ENCODE data around the gene MLXIP. TPM values are rescaled to one million over a fixed set of nuclear protein-coding genes. Genes with fewer than 3 reads are reported as not detected.

The MLXIP gene
- total and polyA plus RNA-seq, 9 of the 15 experiments (the other 6 are each of a cell fraction or from before 2014, with no cell fraction given), result 2.2 to 66.3 (median 18.1) TPM

DNA sequence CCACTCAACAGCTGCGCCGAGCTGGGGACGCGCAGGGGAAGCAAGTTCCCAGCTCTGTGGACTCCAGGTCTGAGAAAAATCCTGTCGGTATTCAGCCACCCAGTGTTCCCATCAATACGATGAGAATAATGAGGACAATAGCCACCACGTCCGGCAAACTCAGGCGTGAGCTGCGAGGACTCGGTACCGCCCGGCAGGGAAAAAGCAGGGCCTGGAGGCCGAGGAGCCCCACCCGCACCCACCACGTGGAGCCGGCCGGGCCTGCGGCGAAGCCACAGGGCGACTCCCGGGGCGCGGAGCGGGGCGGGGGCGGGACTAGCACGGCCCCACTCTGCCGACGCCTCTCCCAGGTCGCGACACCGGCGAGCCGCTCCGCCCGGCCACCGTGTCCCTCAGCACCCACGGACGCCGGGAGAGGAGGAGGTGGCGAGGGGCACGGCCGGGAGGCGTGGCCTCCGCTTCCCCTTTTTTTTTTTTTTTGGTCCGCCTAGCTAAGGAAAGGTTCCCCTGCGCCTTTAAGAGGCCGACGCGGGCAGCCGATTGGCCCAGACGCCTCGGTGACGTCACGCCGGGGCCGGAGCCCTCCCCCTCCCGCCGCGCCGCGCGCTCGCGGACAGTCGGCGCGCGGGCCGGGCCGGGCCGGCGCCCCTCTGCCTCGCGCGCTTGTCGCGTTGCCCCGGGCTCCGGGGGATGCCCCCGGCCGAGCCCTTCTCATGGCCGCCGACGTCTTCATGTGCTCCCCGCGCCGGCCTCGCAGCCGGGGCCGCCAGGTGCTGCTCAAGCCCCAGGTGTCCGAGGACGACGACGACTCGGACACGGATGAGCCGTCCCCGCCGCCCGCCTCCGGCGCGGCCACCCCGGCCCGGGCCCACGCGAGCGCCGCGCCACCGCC, at the start of gene MLXIP (continued):
- TF ChIP-seq ATF7 (IDR thresholded peaks at IDR 0.05) (peak; percentile 96), CREBBP (IDR thresholded peaks at IDR 0.05; ENCODE audit: low read depth, low read length) (no peak), GABPB1 (CRISPR knock-in tag; IDR thresholded peaks at IDR 0.05) (peak; percentile 64), PPARD (CRISPR knock-in tag; IDR thresholded peaks at IDR 0.05) (no peak), SMARCC2 (IDR thresholded peaks at IDR 0.05; ENCODE audit: low read depth) (no peak), U2AF1 (optimal IDR thresholded peaks at IDR 0.05; ENCODE audit: low read depth, low read length) (peak; percentile 37), PRPF4 (IDR thresholded peaks at IDR 0.05; ENCODE audit: insufficient read depth, low read depth, low read length, poor library complexity, severe bottlenecking) (no peak), RBFOX2 (IDR thresholded peaks at IDR 0.05; ENCODE audit: low read depth, low read length) (peak; percentile 81), SRSF1 (IDR thresholded peaks at IDR 0.05; ENCODE audit: low read depth, low read length) (no peak), PCBP2 (IDR thresholded peaks at IDR 0.05; ENCODE audit: low read depth, low read length, poor library complexity, severe bottlenecking) (no peak), TAF7 (tag; IDR thresholded peaks at IDR 0.05) (no peak), GABPA (tag; conservative IDR thresholded peaks at IDR 0.05; ENCODE audit: low read depth) (0 out of 2 replicates have a peak, but pooled peaks have one; percentile 49), EWSR1 (IDR thresholded peaks at IDR 0.05; ENCODE audit: borderline replicate concordance, low read depth, partially characterized antibody) (no peak), GTF2F1 (IDR thresholded peaks at IDR 0.05; ENCODE audit: low read depth, low read length) (no peak), MTA3 (IDR thresholded peaks at IDR 0.05; ENCODE audit: borderline replicate concordance) (peak; percentile 90; the same call in 1 of the 2 replicates)
- TF ChIP-seq, protein P1, sequence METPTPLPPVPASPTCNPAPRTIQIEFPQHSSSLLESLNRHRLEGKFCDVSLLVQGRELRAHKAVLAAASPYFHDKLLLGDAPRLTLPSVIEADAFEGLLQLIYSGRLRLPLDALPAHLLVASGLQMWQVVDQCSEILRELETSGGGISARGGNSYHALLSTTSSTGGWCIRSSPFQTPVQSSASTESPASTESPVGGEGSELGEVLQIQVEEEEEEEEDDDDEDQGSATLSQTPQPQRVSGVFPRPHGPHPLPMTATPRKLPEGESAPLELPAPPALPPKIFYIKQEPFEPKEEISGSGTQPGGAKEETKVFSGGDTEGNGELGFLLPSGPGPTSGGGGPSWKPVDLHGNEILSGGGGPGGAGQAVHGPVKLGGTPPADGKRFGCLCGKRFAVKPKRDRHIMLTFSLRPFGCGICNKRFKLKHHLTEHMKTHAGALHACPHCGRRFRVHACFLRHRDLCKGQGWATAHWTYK (CRISPR knock-in tag; IDR thresholded peaks at IDR 0.05), result peak; percentile 42; the same call in 1 of the 2 replicates
- TF ChIP-seq, protein P2, sequence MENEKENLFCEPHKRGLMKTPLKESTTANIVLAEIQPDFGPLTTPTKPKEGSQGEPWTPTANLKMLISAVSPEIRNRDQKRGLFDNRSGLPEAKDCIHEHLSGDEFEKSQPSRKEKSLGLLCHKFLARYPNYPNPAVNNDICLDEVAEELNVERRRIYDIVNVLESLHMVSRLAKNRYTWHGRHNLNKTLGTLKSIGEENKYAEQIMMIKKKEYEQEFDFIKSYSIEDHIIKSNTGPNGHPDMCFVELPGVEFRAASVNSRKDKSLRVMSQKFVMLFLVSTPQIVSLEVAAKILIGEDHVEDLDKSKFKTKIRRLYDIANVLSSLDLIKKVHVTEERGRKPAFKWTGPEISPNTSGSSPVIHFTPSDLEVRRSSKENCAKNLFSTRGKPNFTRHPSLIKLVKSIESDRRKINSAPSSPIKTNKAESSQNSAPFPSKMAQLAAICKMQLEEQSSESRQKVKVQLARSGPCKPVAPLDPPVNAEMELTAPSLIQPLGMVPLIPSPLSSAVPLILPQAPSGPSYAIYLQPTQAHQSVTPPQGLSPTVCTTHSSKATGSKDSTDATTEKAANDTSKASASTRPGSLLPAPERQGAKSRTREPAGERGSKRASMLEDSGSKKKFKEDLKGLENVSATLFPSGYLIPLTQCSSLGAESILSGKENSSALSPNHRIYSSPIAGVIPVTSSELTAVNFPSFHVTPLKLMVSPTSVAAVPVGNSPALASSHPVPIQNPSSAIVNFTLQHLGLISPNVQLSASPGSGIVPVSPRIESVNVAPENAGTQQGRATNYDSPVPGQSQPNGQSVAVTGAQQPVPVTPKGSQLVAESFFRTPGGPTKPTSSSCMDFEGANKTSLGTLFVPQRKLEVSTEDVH (IDR thresholded peaks at IDR 0.05; ENCODE audit: low read depth, partially characterized antibody), result peak; percentile 40
- TF ChIP-seq, protein P3, sequence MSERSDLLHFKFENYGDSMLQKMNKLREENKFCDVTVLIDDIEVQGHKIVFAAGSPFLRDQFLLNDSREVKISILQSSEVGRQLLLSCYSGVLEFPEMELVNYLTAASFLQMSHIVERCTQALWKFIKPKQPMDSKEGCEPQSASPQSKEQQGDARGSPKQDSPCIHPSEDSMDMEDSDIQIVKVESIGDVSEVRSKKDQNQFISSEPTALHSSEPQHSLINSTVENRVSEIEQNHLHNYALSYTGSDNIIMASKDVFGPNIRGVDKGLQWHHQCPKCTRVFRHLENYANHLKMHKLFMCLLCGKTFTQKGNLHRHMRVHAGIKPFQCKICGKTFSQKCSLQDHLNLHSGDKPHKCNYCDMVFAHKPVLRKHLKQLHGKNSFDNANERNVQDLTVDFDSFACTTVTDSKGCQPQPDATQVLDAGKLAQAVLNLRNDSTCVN (CRISPR knock-in tag; IDR thresholded peaks at IDR 0.05), result no peak
- TF ChIP-seq, protein P4, sequence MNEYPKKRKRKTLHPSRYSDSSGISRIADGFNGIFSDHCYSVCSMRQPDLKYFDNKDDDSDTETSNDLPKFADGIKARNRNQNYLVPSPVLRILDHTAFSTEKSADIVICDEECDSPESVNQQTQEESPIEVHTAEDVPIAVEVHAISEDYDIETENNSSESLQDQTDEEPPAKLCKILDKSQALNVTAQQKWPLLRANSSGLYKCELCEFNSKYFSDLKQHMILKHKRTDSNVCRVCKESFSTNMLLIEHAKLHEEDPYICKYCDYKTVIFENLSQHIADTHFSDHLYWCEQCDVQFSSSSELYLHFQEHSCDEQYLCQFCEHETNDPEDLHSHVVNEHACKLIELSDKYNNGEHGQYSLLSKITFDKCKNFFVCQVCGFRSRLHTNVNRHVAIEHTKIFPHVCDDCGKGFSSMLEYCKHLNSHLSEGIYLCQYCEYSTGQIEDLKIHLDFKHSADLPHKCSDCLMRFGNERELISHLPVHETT (CRISPR knock-in tag; conservative IDR thresholded peaks at IDR 0.05 in 1 of 2, IDR thresholded peaks at IDR 0.05 in 1 of 2), result peak in 1 of 2 experiments; percentile 91; a peak in 2 of 4 replicates

Data from K562 (cell line).